Activated CD4-positive, CD25-positive, alpha-beta regulatory T cell (primary cell): ENCODE results near the gene PRM1.
A peak's percentile ranks its signal among the peaks of the same experiment; 100 is the strongest.

Experiments
- DNase-seq, 4 experiments: peaks; one replicate each; lab custom pipeline; 2025; lab: John Stamatoyannopoulos, UW

PRM1 gene

GRCh38 chr16:11253995-11254912 is 26.9 kb downstream of the PRM1 start:
- DNase-seq: peak in 1 of 4 experiments; percentile 30

GRCh38 chr16:11253009-11253994 is 27.8 kb downstream of the PRM1 start:
- peak in 1 of 4 experiments; percentile 31 for DNase-seq

GRCh38 chr16:11252482-11252931 is 28.6 kb downstream of the PRM1 start:
- DNase-seq: peak in 1 of 4 experiments; percentile 15

DNA sequence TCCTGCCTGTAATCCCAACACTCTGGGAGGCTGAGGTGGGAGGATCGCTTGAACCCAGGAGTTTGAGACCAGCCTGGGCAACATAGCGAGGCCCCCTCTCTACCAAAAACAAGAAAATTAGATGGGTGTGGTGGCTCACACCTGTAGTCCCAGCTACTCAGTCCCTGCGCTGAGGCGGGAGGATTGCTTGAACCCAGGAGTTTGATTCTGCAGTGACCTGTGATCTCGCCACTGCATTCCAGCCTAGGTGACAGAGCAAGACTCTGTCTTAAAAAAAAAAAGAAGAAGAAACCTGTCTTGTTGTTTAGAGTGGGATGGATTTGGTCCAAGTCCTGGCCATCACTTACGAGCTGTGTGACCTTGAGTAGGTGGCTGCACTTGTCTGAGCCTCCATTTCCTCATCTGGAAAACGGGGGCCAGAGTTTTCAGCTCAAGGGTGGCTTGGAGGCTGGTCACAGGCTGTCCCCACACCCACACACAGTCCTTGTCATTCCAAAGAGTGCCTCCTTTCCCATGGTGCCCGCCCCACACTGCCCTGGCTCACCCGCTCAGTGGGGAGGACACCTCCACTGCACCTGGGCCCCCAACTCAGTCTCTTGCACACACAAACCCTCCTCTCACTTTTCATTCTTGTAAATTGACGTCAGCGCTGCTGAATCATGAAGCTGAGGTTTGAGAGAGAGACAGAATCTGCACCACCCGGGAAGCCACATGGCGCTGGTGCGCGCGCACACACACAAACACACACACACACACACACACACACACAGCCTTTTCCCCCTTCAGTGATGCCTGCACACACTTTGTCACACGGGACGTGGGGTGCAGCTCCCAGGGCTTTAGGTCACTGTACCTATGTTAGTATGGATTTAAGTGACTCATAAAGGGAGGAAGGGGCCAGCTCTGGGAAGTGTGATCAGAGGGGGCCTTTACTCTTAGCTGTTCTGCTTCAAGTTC is 29.3 kb downstream of the PRM1 start:
- peak; percentile 62 to 70 (median 66) for DNase-seq

- DNase-seq: no peak
Measured at GRCh38 chr16:11250786-11251524, 30.2 kb downstream of the PRM1 start.

- DNase-seq: no peak
Measured at GRCh38 chr16:11250091-11250785, 30.9 kb downstream of the PRM1 start.

DNA sequence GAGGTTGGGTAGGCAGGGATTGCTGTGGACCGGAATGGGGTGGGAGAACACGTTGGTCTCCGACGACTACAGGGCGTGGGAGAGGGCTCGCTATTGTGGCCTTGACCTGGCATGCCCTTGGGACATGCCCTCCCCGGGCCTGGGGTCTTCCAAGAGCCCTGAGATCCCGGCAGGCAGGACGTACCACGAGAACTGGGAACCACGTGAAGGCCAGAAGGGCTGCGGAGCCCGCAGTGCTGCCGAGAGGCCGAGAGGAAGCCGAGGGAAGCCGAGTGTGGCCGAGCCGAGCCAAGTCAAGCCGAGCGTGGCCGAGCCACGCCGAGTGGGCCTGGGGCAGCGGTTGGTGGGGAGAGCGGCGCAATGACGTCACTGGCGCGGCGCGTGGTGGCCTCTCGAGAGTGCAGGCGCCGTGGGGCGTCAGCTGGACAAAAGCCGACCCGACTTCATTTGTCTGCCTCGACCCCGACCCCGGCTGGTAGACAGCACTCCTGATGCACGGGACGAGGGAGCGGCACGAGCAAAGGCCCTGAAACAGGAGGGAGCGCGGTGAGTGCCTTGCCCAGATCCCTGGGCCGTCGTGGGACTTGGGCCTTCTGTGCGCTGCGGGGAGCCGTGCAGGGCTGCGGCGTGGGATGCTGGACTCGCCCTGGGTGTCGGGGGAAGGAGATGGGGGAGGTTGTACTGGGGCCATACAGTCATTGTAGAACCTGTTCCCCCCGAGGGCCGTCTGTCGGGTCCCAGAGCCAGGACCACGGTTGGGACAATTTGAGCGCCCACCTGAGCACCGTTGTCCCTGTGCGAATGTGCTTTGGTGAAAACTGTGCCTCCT is 31.7 kb downstream of the PRM1 start:
- DNase-seq: peak in 1 of 4 experiments; percentile 18

DNA sequence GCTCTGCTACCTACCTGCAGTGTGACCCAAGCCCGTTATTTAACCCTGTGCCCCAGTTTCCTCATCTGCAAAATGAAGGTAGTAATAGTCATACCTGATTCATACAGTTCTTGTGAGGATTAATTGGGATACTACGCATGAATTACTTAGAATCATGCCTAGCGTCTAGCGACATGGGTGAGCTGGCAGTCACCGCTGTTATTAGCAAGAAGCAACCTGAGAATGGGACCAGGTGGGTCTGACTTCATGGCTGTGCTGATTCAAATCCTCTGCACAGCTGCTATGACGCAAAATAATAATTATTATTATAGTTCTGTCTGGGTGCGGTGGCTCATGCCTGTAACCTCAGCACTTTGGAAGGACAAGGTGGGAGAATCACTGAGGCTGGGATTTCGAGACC is 33.0 kb downstream of the PRM1 start:
- DNase-seq: no peak

- no peak for DNase-seq
Measured at GRCh38 chr16:11245988-11246387, 35.1 kb downstream of the PRM1 start.

GRCh38 chr16:11245222-11245737 is 35.9 kb downstream of the PRM1 start:
- DNase-seq: no peak

GRCh38 chr16:11242658-11243057 is 38.5 kb downstream of the PRM1 start:
- no peak for DNase-seq

GRCh38 chr16:11241480-11242204 is 39.5 kb downstream of the PRM1 start:
- no peak for DNase-seq

DNA sequence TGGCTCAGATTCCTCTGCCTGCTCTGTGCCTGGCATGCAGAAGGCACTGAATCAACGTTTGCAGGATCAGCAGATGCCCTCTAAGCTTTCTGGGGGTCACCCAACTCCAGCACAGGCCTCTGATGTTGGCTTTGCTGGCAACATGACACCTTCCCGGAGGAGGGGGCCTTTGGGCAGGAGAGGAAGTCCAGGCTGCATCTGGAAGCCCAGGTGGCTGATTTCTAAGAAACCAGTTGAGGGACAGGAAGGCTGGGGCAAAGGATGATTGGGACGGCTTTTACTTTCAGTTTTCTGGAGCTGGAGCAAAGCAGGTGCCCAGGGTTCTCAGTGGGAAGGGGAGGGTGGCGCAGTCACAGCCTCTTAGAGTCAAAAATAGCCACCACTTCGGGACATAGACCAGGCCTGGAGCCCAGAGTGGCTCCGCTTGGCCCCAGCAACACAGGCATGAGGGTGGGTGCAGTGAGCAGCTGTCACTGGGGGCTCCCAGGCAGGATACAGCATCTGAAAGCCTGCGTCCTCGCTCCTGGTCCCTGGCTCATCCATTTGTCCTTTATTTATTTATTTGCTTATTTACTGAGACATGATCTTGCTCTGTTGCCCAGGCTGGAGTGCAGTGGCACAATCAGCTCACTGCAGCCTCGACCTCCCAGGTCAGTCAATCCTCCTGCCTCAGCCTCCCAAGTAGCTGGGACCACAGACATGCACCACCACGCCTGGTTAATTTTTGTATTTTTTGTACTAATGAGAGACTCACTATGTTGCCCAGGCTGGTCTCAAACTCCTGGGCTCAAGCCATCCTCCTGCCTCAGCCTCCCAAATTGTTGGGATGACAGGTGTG is 40.3 kb downstream of the PRM1 start:
- DNase-seq: no peak

DNA sequence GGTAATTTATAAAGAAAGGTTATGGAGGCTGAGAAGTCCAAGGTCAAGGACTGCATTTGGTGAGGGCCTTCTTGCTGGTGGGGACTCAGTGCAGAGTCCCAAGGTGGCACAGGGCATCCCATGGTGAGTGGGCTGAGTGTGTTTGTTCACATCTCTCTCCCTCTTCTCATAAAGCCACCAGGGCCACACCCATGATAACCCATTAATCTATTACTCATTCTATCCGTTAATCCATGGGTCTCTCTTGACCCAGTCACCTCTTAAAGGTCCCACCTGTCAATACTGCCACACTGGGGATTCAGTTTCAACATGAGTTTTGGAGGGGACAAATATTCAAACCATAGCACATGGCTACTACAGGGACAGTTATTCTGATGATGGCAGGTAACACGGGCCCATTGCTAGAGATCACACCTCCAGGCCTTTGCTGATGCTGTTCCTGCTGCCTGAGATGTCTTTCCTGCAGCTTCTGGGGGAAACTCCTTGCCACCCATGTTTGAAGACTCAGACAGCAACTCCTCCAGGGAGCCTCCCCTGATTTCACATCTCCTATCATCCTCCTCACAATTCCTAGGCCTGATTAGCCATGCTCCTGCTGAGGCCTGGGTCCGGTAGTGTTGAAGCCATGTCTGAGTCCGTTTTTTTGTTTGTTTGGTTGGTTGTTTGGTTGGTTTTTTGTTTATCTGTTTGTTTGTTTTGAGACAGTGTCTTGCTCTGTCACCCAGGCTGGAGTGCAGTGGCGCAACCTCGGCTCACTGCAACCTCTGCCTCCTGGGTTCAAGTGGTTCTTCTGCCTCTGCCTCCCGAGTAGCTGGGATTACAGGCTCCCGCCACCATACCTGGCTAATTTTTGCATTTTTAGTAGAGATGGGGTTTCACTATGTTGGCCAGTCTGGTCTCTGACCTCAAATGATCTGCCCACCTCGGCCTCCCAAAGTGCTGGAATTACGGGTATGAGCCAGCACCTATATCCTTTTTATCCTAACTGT is 41.2 kb downstream of the PRM1 start:
- DNase-seq: no peak

DNA sequence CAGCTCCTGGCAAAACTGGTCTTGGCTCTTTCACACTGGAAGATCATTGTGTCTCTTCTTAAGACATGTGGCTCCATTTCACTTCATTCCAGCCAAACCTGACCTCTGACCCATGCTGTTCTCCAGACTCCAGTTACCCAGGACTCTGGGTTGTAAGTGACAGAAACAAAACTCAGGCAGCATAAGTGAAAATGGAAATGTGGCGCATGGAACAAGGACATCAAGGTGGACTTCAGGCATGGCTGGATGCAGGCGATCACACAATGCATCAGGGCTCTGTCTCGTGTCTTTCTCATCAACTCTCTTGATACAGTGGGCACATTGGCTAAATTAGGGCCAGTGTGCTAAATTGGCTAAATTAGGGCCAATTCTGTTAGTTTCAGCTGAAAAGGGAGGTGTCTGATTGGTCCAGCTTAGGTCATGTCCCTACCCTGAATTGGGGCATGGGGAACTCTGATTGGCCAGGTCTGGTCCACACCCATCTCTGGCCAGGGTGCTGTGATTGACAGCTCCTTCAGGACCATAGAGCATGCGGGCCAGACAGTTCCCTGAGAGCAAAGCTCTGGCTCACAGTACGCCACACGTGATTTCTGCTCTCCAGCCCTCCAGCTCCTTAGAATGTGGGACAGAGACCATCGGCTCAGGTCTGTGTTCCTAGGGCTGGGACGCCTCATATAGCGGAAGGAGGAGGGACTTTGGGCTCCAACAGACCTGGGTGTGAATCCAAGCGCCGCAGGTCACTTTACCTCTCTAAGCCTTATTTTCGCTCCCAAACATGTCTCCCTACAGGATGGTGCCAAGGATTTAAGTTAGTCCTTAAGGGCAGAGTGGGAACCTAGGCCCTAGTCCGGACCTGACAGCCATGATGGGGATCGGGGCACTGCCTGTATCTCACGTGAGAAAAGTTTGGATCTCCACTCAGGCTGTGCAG is 42.6 kb downstream of the PRM1 start:
- DNase-seq: no peak
